Measurements from ENCODE around the gene TNK1. TPM values are rescaled to one million over a fixed set of nuclear protein-coding genes. Genes with fewer than 3 reads are reported as not detected.

TNK1 gene
- polyA plus RNA-seq, 4 donors, result 8.8 to 16.3 (median 10.7) TPM

- peaks cover 0 to 7% (median 0%) of the 10 kb centered on the region in 3 donors for H3K27me3 ChIP-seq (ENCODE audit: control insufficient read depth in 3 of 3, insufficient read depth in 3 of 3, low read length in 3 of 3)
- H3K27ac ChIP-seq (ENCODE audit: low read depth in 1 of 3, low read length in 2 of 3), result peak overlapping the region; percentile 74 to 100 (median 91)
- peak overlapping the region; percentile 56 to 71 (median 57) for H3K4me3 ChIP-seq (ENCODE audit: low read depth in 1 of 3, low read length in 3 of 3)
- H3K36me3 ChIP-seq (ENCODE audit: control insufficient read depth in 3 of 3, insufficient read depth in 2 of 3, low read depth in 1 of 3, low read length in 3 of 3), result peaks cover 0 to 3% (median 0%) of the 10 kb centered on the region in 3 donors
- DNase-seq (no peak), FAIRE-seq (no peak)
- 26 to 29% (median 27%) methylated on average over 10 of the region's 10 CpGs for WGBS, 3 donors
- no peaks in the 10 kb centered on the region for H3K9me3 ChIP-seq (ENCODE audit: control insufficient read depth in 2 of 2, insufficient read depth in 1 of 2, low read depth in 1 of 2, low read length in 1 of 2)
- H3K4me1 ChIP-seq (ENCODE audit: control insufficient read depth in 3 of 3, insufficient read depth in 2 of 3, low read depth in 1 of 3, low read length in 2 of 3), result peaks cover 0 to 16% (median 12%) of the 10 kb centered on the region in 3 donors
Measured at GRCh38 chr17:7352503-7352889, 28.4 kb upstream of the TNK1 start.

DNA sequence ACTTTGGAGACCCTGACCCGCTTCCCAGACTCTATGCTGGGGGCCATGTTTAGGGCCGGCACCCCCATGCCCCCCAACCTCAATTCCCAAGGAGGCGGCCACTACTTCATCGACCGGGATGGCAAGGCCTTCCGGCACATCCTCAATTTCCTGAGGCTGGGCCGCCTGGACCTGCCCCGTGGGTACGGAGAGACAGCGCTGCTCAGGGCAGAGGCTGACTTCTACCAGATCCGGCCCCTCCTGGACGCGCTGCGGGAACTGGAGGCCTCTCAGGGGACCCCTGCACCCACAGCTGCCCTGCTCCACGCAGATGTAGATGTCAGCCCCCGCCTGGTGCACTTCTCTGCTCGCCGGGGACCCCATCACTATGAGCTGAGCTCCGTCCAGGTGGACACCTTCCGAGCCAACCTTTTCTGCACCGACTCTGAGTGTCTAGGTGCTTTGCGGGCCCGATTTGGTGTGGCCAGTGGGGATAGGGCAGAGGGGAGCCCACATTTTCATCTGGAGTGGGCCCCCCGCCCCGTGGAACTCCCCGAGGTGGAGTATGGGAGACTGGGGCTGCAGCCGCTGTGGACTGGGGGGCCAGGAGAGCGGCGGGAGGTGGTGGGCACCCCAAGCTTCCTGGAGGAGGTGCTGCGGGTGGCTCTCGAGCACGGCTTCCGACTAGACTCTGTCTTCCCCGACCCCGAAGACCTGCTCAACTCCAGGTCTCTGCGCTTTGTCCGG, 27.8 kb upstream of the TNK1 start:
- Histone ChIP-seq H3K9me3 (ENCODE audit: control insufficient read depth in 2 of 2, insufficient read depth in 1 of 2, low read depth in 1 of 2, low read length in 1 of 2) (no peaks in the 10 kb centered on the region), H3K27me3 (ENCODE audit: control insufficient read depth in 3 of 3, insufficient read depth in 3 of 3, low read length in 3 of 3) (peaks cover 0 to 7% (median 0%) of the 10 kb centered on the region in 3 donors), H3K4me1 (ENCODE audit: control insufficient read depth in 3 of 3, insufficient read depth in 2 of 3, low read depth in 1 of 3, low read length in 2 of 3) (peaks cover 0 to 16% (median 12%) of the 10 kb centered on the region in 3 donors), H3K4me3 (ENCODE audit: low read depth in 1 of 3, low read length in 3 of 3) (peak overlapping the region in 2 of 3 donors; percentile 57 to 71), H3K27ac (ENCODE audit: low read depth in 1 of 3, low read length in 2 of 3) (peak overlapping the region in 1 of 3 donors; percentile 91), H3K36me3 (ENCODE audit: control insufficient read depth in 3 of 3, insufficient read depth in 2 of 3, low read depth in 1 of 3, low read length in 3 of 3) (peaks cover 0 to 3% (median 0%) of the 10 kb centered on the region in 3 donors)
- 87 to 89% (median 88%) methylated on average over 36 to 37 of the region's 37 CpGs for WGBS, 3 donors
- DNase-seq (no peak), FAIRE-seq (no peak)

DNA sequence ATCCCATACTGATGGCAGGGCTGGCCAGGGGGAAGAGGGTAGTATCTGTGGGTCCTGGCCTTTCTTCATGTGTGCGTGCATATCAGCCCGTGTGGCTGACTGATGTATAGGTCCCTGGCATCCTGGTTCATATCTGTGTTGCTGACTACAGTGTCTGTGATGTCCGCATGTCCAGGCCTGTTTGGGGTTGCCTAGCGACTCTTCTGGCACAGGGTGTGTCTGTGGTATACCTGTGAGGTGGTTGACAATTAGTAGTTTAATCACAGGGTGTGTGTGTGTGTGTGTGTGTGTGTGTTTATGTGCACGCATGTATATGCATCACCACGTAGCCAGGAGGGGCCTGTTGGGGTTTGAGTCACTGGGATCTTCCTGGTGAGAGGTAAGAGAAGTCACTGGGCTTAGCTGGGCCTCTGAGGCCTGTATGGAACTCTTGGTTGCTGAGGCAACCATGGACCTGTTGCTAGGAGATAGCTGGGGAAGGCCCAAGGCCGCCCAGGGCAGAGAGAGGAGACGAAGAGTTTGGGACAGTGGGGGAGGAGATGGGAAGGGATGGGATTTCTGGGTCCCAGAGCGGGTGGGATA, 26.5 kb upstream of the TNK1 start:
- H3K9me3 ChIP-seq (ENCODE audit: control insufficient read depth in 2 of 2, insufficient read depth in 1 of 2, low read depth in 1 of 2, low read length in 1 of 2), result no peaks in the 10 kb centered on the region
- WGBS, 3 donors, result 64 to 70% (median 65%) methylated on average over 9 of the region's 9 CpGs
- FAIRE-seq (no peak), DNase-seq (no peak)
- no peak overlapping the region for H3K4me3 ChIP-seq (ENCODE audit: low read depth in 1 of 3, low read length in 3 of 3)
- H3K27ac ChIP-seq (ENCODE audit: low read depth in 1 of 3, low read length in 2 of 3), result no peak overlapping the region
- H3K27me3 ChIP-seq (ENCODE audit: control insufficient read depth in 3 of 3, insufficient read depth in 3 of 3, low read length in 3 of 3), result peaks cover 0 to 8% (median 0%) of the 10 kb centered on the region in 3 donors
- H3K4me1 ChIP-seq (ENCODE audit: control insufficient read depth in 3 of 3, insufficient read depth in 2 of 3, low read depth in 1 of 3, low read length in 2 of 3), result peaks cover 0 to 16% (median 12%) of the 10 kb centered on the region in 3 donors
- H3K36me3 ChIP-seq (ENCODE audit: control insufficient read depth in 3 of 3, insufficient read depth in 2 of 3, low read depth in 1 of 3, low read length in 3 of 3), result peaks cover 0 to 3% (median 0%) of the 10 kb centered on the region in 3 donors

DNA sequence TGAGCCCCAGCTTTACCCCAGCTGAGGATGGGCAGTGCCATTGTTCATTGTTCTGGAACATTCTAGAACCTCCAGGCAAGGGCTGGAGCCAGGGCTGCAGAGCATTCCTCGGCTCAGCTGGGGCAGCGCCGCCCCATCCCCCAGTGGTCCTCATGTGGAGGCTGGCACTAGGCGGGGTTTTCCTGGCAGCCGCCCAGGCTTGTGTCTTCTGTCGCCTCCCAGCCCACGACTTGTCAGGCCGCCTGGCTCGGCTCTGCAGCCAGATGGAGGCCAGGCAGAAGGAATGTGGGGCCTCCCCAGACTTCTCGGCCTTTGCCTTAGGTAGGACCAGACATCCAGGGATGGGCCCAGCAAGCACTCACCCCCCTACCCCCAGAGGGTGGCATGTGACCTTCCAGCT, 25.8 kb upstream of the TNK1 start, which contains the start of gene TMEM95:
Gene TMEM95 (plus strand): TSS at position 104 of the 400 bp plus-strand sequence. CDS start 49 bp downstream, at position 153.
- H3K9me3 ChIP-seq (ENCODE audit: control insufficient read depth in 2 of 2, insufficient read depth in 1 of 2, low read depth in 1 of 2, low read length in 1 of 2), result no peaks in the 10 kb centered on the region
- H3K4me3 ChIP-seq (ENCODE audit: low read depth in 1 of 3, low read length in 3 of 3), result no peak within 1 kb of the TSS
- peaks cover 0 to 3% (median 0%) of the 10 kb centered on the region in 3 donors for H3K36me3 ChIP-seq (ENCODE audit: control insufficient read depth in 3 of 3, insufficient read depth in 2 of 3, low read depth in 1 of 3, low read length in 3 of 3)
- FAIRE-seq (no peak), DNase-seq (no peak)
- WGBS, 3 donors, result 50 to 77% (median 67%) methylated on average over 8 to 10 of the region's 10 CpGs
- H3K27me3 ChIP-seq (ENCODE audit: control insufficient read depth in 3 of 3, insufficient read depth in 3 of 3, low read length in 3 of 3), result peaks cover 0 to 10% (median 0%) of the 10 kb centered on the region in 3 donors
- no peak within 1 kb of the TSS for H3K27ac ChIP-seq (ENCODE audit: low read depth in 1 of 3, low read length in 2 of 3)
- H3K4me1 ChIP-seq (ENCODE audit: control insufficient read depth in 3 of 3, insufficient read depth in 2 of 3, low read depth in 1 of 3, low read length in 2 of 3), result peaks cover 0 to 9% (median 9%) of the 10 kb centered on the region in 3 donors

DNA sequence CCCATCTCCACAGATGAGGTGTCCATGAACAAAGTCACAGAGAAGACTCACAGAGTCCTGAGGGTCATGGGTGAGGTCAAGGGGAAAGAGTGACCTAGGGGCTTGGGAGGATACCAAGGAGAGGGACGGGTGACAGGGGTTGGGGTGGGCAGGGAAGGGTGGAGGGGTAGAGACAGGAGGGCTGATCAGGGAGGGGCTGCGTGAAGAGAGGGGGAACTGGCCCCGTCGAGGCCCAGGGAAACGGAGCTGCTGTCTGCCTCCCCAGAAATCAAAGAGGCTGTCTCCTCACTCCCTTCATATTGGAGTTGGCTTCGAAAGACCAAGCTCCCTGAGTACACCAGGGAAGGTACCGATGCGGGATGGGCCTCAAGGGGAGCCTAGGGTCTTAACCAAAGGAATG, 25.3 kb upstream of the TNK1 start:
- H3K4me3 ChIP-seq (ENCODE audit: low read depth in 1 of 3, low read length in 3 of 3), result no peak overlapping the region
- peaks cover 0 to 10% (median 0%) of the 10 kb centered on the region in 3 donors for H3K27me3 ChIP-seq (ENCODE audit: control insufficient read depth in 3 of 3, insufficient read depth in 3 of 3, low read length in 3 of 3)
- H3K4me1 ChIP-seq (ENCODE audit: control insufficient read depth in 3 of 3, insufficient read depth in 2 of 3, low read depth in 1 of 3, low read length in 2 of 3), result peaks cover 0 to 9% (median 8%) of the 10 kb centered on the region in 3 donors
- WGBS, 3 donors, result 77 to 86% (median 78%) methylated on average over 6 to 8 of the region's 8 CpGs
- H3K36me3 ChIP-seq (ENCODE audit: control insufficient read depth in 3 of 3, insufficient read depth in 2 of 3, low read depth in 1 of 3, low read length in 3 of 3), result peaks cover 0 to 3% (median 0%) of the 10 kb centered on the region in 3 donors
- H3K27ac ChIP-seq (ENCODE audit: low read depth in 1 of 3, low read length in 2 of 3), result no peak overlapping the region
- FAIRE-seq (no peak), DNase-seq (no peak)
- no peaks in the 10 kb centered on the region for H3K9me3 ChIP-seq (ENCODE audit: control insufficient read depth in 2 of 2, insufficient read depth in 1 of 2, low read depth in 1 of 2, low read length in 1 of 2)

GRCh38 chr17:7356072-7356549, 24.8 kb upstream of the TNK1 start:
- peaks cover 0 to 10% (median 0%) of the 10 kb centered on the region in 3 donors for H3K27me3 ChIP-seq (ENCODE audit: control insufficient read depth in 3 of 3, insufficient read depth in 3 of 3, low read length in 3 of 3)
- peaks cover 0 to 9% (median 3%) of the 10 kb centered on the region in 3 donors for H3K4me1 ChIP-seq (ENCODE audit: control insufficient read depth in 3 of 3, insufficient read depth in 2 of 3, low read depth in 1 of 3, low read length in 2 of 3)
- peaks cover 0 to 3% (median 0%) of the 10 kb centered on the region in 3 donors for H3K36me3 ChIP-seq (ENCODE audit: control insufficient read depth in 3 of 3, insufficient read depth in 2 of 3, low read depth in 1 of 3, low read length in 3 of 3)
- 5 to 10% (median 6%) methylated on average over 12 of the region's 12 CpGs for WGBS, 3 donors
- DNase-seq, result peak; percentile 84 to 90
- no peaks in the 10 kb centered on the region for H3K9me3 ChIP-seq (ENCODE audit: control insufficient read depth in 2 of 2, insufficient read depth in 1 of 2, low read depth in 1 of 2, low read length in 1 of 2)
- no peak overlapping the region for H3K4me3 ChIP-seq (ENCODE audit: low read depth in 1 of 3, low read length in 3 of 3)
- no peak for FAIRE-seq
- H3K27ac ChIP-seq (ENCODE audit: low read depth in 1 of 3, low read length in 2 of 3), result no peak overlapping the region

DNA sequence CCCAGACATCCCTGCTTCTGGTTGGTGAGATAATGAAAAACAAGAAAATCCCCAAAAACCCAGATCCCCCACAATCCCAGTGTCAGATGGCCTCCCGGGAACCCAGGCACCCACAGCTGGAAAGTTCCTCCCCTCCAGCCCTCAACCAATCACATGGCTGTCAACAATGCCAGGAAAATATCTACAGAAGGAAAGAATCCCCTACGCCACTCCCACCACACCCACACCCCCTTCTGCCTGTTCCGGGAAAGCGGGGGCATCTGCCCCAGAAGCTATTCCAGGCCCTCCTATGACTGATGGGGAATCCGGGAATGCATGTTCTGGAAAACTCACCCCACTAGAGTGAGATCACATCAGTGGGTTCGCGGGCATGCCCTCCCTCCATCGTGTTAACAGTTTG, 24.1 kb upstream of the TNK1 start:
- FAIRE-seq (no peak), DNase-seq (no peak)
- no peak overlapping the region for H3K27ac ChIP-seq (ENCODE audit: low read depth in 1 of 3, low read length in 2 of 3)
- H3K4me1 ChIP-seq (ENCODE audit: control insufficient read depth in 3 of 3, insufficient read depth in 2 of 3, low read depth in 1 of 3, low read length in 2 of 3), result peaks cover 0 to 9% (median 3%) of the 10 kb centered on the region in 3 donors
- no peak overlapping the region for H3K4me3 ChIP-seq (ENCODE audit: low read depth in 1 of 3, low read length in 3 of 3)
- H3K9me3 ChIP-seq (ENCODE audit: control insufficient read depth in 2 of 2, insufficient read depth in 1 of 2, low read depth in 1 of 2, low read length in 1 of 2), result no peaks in the 10 kb centered on the region
- peaks cover 0 to 3% (median 0%) of the 10 kb centered on the region in 3 donors for H3K36me3 ChIP-seq (ENCODE audit: control insufficient read depth in 3 of 3, insufficient read depth in 2 of 3, low read depth in 1 of 3, low read length in 3 of 3)
- 65 to 71% (median 71%) methylated on average over 8 of the region's 8 CpGs for WGBS, 3 donors
- peaks cover 0 to 10% (median 0%) of the 10 kb centered on the region in 3 donors for H3K27me3 ChIP-seq (ENCODE audit: control insufficient read depth in 3 of 3, insufficient read depth in 3 of 3, low read length in 3 of 3)

DNA sequence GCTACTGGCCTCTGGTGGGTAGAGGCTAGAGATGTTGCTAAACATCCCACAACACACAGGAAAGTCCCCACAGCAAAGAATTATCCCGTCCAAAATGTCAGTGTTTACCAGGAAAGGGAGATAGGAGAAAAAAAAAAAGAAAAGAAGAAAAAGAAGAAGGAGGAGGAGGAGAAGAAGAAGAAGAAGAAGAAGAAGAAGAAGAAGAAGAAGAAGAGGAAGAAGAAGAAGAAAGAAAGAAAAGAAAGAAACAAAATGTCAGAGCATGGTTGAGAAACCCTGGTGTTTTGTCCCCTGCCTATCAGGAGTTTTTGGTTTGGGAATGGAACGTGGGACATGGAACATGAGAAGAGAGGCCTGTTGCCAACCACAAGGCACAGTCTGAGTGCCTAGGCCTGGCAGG, 23.5 kb upstream of the TNK1 start:
- 63 to 77% (median 72%) methylated on average over 2 of the region's 2 CpGs for WGBS, 3 donors
- H3K27ac ChIP-seq (ENCODE audit: low read depth in 1 of 3, low read length in 2 of 3), result no peak overlapping the region
- peaks cover 0 to 10% (median 0%) of the 10 kb centered on the region in 3 donors for H3K27me3 ChIP-seq (ENCODE audit: control insufficient read depth in 3 of 3, insufficient read depth in 3 of 3, low read length in 3 of 3)

More for the DNA sequence above, 23.5 kb upstream of the TNK1 start:
- FAIRE-seq (no peak), DNase-seq (no peak)
- H3K36me3 ChIP-seq (ENCODE audit: control insufficient read depth in 3 of 3, insufficient read depth in 2 of 3, low read depth in 1 of 3, low read length in 3 of 3), result peaks cover 0 to 3% (median 0%) of the 10 kb centered on the region in 3 donors
- peaks cover 0 to 9% (median 3%) of the 10 kb centered on the region in 3 donors for H3K4me1 ChIP-seq (ENCODE audit: control insufficient read depth in 3 of 3, insufficient read depth in 2 of 3, low read depth in 1 of 3, low read length in 2 of 3)
- no peaks in the 10 kb centered on the region for H3K9me3 ChIP-seq (ENCODE audit: control insufficient read depth in 2 of 2, insufficient read depth in 1 of 2, low read depth in 1 of 2, low read length in 1 of 2)
- no peak overlapping the region for H3K4me3 ChIP-seq (ENCODE audit: low read depth in 1 of 3, low read length in 3 of 3)
